Endothelial cell of umbilical vein (primary cell): ENCODE data around the gene TIMELESS. TPM values are rescaled to one million over a fixed set of nuclear protein-coding genes. Genes with fewer than 3 reads are reported as not detected.

Experiments
- BruUV-seq: library from RNA; stranded (reverse); fragments of 400-500 nt; replicated peaks from 2 replicates; lab custom pipeline; 2021; lab: Mats Ljungman, UMichigan
- CTCF ChIA-PET: fragments of 300-600, 350-600 bp; sonication (Branson Sonifier 250); formaldehyde crosslinking; loops from one replicate; lab custom pipeline; 2021; ENCODE audit warnings: antibody characterized with exemption, inconsistent platforms; lab: Charles Lee
- POLR2A ChIA-PET: fragments of 300-600, 350-600 bp; sonication (Branson Sonifier 250); formaldehyde crosslinking; loops from one replicate; lab custom pipeline; 2021; ENCODE audit warnings: antibody characterized with exemption, inconsistent platforms; lab: Charles Lee
- DNase-seq: peaks from one replicate; pipeline ENCODE4 v3.0.0-alpha.2; 2011; ENCODE audit warnings: low read depth, low spot score
- FAIRE-seq: peaks from 2 replicates; lab custom pipeline; 2011; peaks lifted over from hg19 to GRCh38; lab: Jason Lieb, UNC
- H2AFZ ChIP-seq: 2 replicates; pipeline ENCODE4 v1.6.0; 2012; ENCODE audit warnings: low read depth, low read length, control low read depth, inconsistent platforms
- H3K27ac ChIP-seq: 2 replicates; pipeline ENCODE4 v1.5.1; 2011; ENCODE audit warnings: low read depth, mild to moderate bottlenecking, control low read depth, low read length, moderate library complexity; ENCODE audit not compliant: insufficient read depth
- H3K27me3 ChIP-seq, 2 experiments: 2 replicates each; pipeline versions ENCODE4 v1.6.0 to v1.6.1; 2011; ENCODE audit warnings: low read length in 2 of 2, mixed read lengths in 1 of 2; ENCODE audit not compliant: control insufficient read depth in 2 of 2, insufficient read depth in 2 of 2
- H3K36me3 ChIP-seq, 2 experiments: 2 replicates in 1 of 2; 3 replicates in 1 of 2; pipeline ENCODE4 v1.5.1; 2011; ENCODE audit warnings: low read length in 2 of 2, mild to moderate bottlenecking in 1 of 2, moderate library complexity in 1 of 2; ENCODE audit not compliant: control insufficient read depth in 2 of 2, insufficient read depth in 2 of 2; ENCODE audit errors: extremely low read depth in 1 of 2
- H3K4me1 ChIP-seq: 3 replicates; pipeline ENCODE4 v1.5.1; 2011; ENCODE audit warnings: mild to moderate bottlenecking, low read length; ENCODE audit not compliant: control insufficient read depth, insufficient read depth; ENCODE audit errors: extremely low read depth
- H3K4me2 ChIP-seq: 2 replicates; pipeline ENCODE4 v1.6.1; 2011; ENCODE audit warnings: low read length, control low read depth, mixed read lengths; ENCODE audit not compliant: insufficient read depth
- H3K4me3 ChIP-seq, 3 experiments: fragments of 200-600 bp in 1 of 3; sonication (generic), shearing (Covaris generic) in 1 of 3; replicated peaks in 1 of 3; 2 replicates each; pipeline ENCODE4 v1.5.1; 2011 to 2016; ENCODE audit warnings: control low read depth in 3 of 3, low read length in 3 of 3, mild to moderate bottlenecking in 2 of 3, inconsistent platforms in 1 of 3, low read depth in 1 of 3, moderate library complexity in 1 of 3; ENCODE audit not compliant: insufficient read depth in 1 of 3
- H3K79me2 ChIP-seq: 2 replicates; pipeline ENCODE4 v1.6.0; 2012; ENCODE audit warnings: low read length, inconsistent platforms; ENCODE audit not compliant: control insufficient read depth, insufficient read depth
- H3K9ac ChIP-seq: replicated peaks from 2 replicates; pipeline ENCODE3; 2011; ENCODE audit warnings: low read length, control low read depth; ENCODE audit not compliant: insufficient read depth; ENCODE audit errors: extremely low read depth
- H3K9me1 ChIP-seq: replicated peaks from 3 replicates; pipeline ENCODE4 v1.6.0; 2011; ENCODE audit warnings: mild to moderate bottlenecking, low read length; ENCODE audit not compliant: control insufficient read depth, insufficient read depth; ENCODE audit errors: extremely low read depth
- H3K9me3 ChIP-seq: replicated peaks from 2 replicates; pipeline ENCODE4 v1.5.1; 2012; ENCODE audit warnings: low read length, inconsistent platforms; ENCODE audit not compliant: control insufficient read depth, insufficient read depth
- H4K20me1 ChIP-seq: replicated peaks from 2 replicates; pipeline ENCODE3; 2011; ENCODE audit warnings: mild to moderate bottlenecking, low read length; ENCODE audit not compliant: control insufficient read depth, insufficient read depth; ENCODE audit errors: extremely low read depth
- CTCF ChIP-seq, 2 donors: IDR thresholded peaks; 1 replicate in 1 of 2; 2 replicates in 1 of 2; pipeline ENCODE4 v1.5.1; 2011; ENCODE audit warnings: low read length in 2 of 2, mild to moderate bottlenecking in 2 of 2, moderate library complexity in 2 of 2, control low read depth in 1 of 2, inconsistent platforms in 1 of 2, low read depth in 1 of 2; ENCODE audit not compliant: insufficient read depth in 1 of 2; ENCODE audit errors: extremely low read depth in 1 of 2
- EZH2 ChIP-seq: IDR thresholded peaks from 2 replicates; pipeline ENCODE4 v1.6.1; 2012; ENCODE audit warnings: borderline replicate concordance, low read depth, mild to moderate bottlenecking, moderate library complexity, low read length, inconsistent platforms; ENCODE audit not compliant: severe bottlenecking
- FOS ChIP-seq: IDR thresholded peaks from 2 replicates; pipeline ENCODE4 v1.6.1; 2011; ENCODE audit warnings: mild to moderate bottlenecking, low read length, moderate library complexity, borderline replicate concordance; ENCODE audit not compliant: insufficient read depth
- GATA2 ChIP-seq: IDR thresholded peaks from 2 replicates; pipeline ENCODE4 v1.7.0; 2011; ENCODE audit warnings: low read depth, mild to moderate bottlenecking, moderate library complexity, mixed read lengths, low read length; ENCODE audit not compliant: insufficient read length, insufficient read depth
- JUN ChIP-seq: IDR thresholded peaks from 2 replicates; pipeline ENCODE4 v1.6.1; 2011; ENCODE audit warnings: borderline replicate concordance, low read depth; ENCODE audit not compliant: insufficient read length, insufficient read depth
- MYC ChIP-seq: IDR thresholded peaks from one replicate; pipeline ENCODE4 v1.6.1; 2011; ENCODE audit warnings: mild to moderate bottlenecking, low read depth, low read length
- POLR2A ChIP-seq: IDR thresholded peaks from 2 replicates; pipeline ENCODE4 v1.6.1; 2012; ENCODE audit warnings: low read depth, mild to moderate bottlenecking, control low read depth, low read length
- POLR2AphosphoS5 ChIP-seq: IDR thresholded peaks from 2 replicates; pipeline ENCODE4 v1.6.1; 2012; ENCODE audit warnings: low read depth, mild to moderate bottlenecking, control low read depth, low read length, moderate library complexity; ENCODE audit not compliant: insufficient read depth
- dilution Hi-C: fragments of 300-500 bp; cut with MboI; formaldehyde crosslinking; loops from one replicate; pipeline ENCODE4 v1.15.0; 2019; ENCODE audit warnings: low sequenced_read_pairs; ENCODE audit not compliant: extremely low pct_ligation_motif_present
- intact Hi-C: fragments of 100-400 bp; cut with micrococcal nuclease; formaldehyde crosslinking; loops from one replicate; pipeline ENCODE4 v1.10.0; 2022
- polyA plus RNA-seq, 4 experiments: library from polyadenylated mRNA; depleted of rRNA in 3 of 4; stranded (reverse) in 3 of 4; unstranded in 1 of 4; fragments of >200 nt; gene quantifications; 2 replicates each; pipeline versions ENCODE4 v1.2.1 to v1.2.3, GENCODE V29; 2011 to 2012; ENCODE audit warnings: missing spikeins in 1 of 4
- total RNA-seq: library from RNA; stranded (reverse); gene quantifications from 2 replicates; pipeline ENCODE4 v1.2.3, GENCODE V29; 2021
- TF ChIP-seq, protein P1 (sequence below): IDR thresholded peaks from 2 replicates; pipeline ENCODE4 v1.6.1; 2011; ENCODE audit not compliant: insufficient read depth, insufficient read length

The TIMELESS gene
- total and polyA plus RNA-seq, 2 donors (not counting 3 experiments of a cell fraction or from before 2014, with no cell fraction given) = 6.1 to 28.2 TPM

GRCh38 chr12:56479625-56480024 is 30.4 kb upstream of the TIMELESS start:
- no peak for FAIRE-seq
- dilution Hi-C loops (no loop called here), intact Hi-C loops (no loop called here)
- no peak for DNase-seq
- H3K9ac ChIP-seq = no peak overlapping the region
- TF ChIP-seq GATA2 = no peak
- no peak for TF ChIP-seq POLR2A
- TF ChIP-seq EZH2 = no peak
- TF ChIP-seq MYC = no peak
- no peak for TF ChIP-seq POLR2AphosphoS5
- no peak overlapping the region for H3K27ac ChIP-seq
- H3K79me2 ChIP-seq = no peaks in the 10 kb centered on the region
- POLR2A ChIA-PET = no interaction called here
- H3K4me3 ChIP-seq = no peak overlapping the region
- H2AFZ ChIP-seq = no peak overlapping the region
- no peaks in the 10 kb centered on the region for H3K9me3 ChIP-seq
- CTCF ChIA-PET = interaction anchor here (1.5 kb wide), 1 partner anchor 15 kb away, joined by 3 read pairs; no protein-coding TSS in a partner anchor
- no TSS peak for BruUV-seq
- H3K4me2 ChIP-seq = no peak overlapping the region
- no peaks in the 10 kb centered on the region for H3K36me3 ChIP-seq
- no peaks in the 10 kb centered on the region for H4K20me1 ChIP-seq
- no peaks in the 10 kb centered on the region for H3K4me1 ChIP-seq
- no peaks in the 10 kb centered on the region for H3K9me1 ChIP-seq
- no peaks in the 10 kb centered on the region for H3K27me3 ChIP-seq

DNA sequence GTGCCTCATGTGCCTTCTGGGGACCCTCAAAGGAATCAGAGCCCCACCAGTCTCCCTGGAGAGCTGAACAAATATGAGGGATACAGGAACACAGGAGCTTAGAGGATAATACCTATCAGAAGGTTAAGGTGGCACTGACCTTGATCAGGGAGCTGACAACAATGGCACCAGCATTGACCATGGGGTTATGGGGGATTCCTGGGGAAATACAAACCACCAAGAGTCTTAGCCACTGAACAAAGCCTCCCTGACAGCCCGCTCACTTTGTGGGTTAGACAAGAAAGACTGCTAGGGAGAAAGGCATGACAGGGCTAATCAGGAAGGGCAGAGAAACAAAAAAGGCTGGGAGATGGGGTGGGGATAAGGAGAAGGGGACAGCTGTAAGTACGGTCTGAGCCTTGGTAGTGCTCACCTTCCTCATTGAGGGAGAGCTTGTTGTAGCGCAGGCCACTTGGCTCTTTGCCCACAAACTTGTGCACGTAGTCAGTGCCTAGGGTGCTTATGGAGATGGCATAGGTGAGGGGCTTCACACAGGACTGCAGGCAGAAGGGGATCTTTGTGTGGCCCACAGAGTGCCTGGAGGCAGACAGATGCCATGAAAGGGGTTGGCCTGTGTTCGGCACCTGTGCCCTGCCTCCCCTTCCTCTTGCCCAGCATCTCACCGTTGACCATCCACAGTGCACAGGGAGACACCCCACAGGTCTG is 28.4 kb upstream of the TIMELESS start:
- BruUV-seq = no TSS peak
- POLR2A ChIA-PET = no interaction called here

More for the DNA sequence above, 28.4 kb upstream of the TIMELESS start:
- H3K36me3 ChIP-seq = no peaks in the 10 kb centered on the region
- no peak overlapping the region for H3K9ac ChIP-seq
- no peak overlapping the region for H3K4me3 ChIP-seq
- H4K20me1 ChIP-seq = no peaks in the 10 kb centered on the region
- H3K9me1 ChIP-seq = no peaks in the 10 kb centered on the region
- FAIRE-seq = no peak
- no peaks in the 10 kb centered on the region for H3K79me2 ChIP-seq
- DNase-seq = no peak
- H3K4me1 ChIP-seq = no peaks in the 10 kb centered on the region
- H2AFZ ChIP-seq = no peak overlapping the region
- no peaks in the 10 kb centered on the region for H3K27me3 ChIP-seq
- intact Hi-C loops = no loop called here
- CTCF ChIA-PET = no interaction called here
- TF ChIP-seq JUN (no peak), EZH2 (no peak), FOS (no peak), MYC (no peak), GATA2 (no peak), POLR2AphosphoS5 (no peak), POLR2A (no peak), CTCF (IDR thresholded peaks at IDR 0.05; ENCODE audit: extremely low read depth in 1 of 2, insufficient read depth in 1 of 2, low read depth in 1 of 2, low read length in 2 of 2) (no peak)
- TF ChIP-seq, protein P1, sequence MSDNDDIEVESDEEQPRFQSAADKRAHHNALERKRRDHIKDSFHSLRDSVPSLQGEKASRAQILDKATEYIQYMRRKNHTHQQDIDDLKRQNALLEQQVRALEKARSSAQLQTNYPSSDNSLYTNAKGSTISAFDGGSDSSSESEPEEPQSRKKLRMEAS = no peak
- H3K27ac ChIP-seq = no peak overlapping the region
- no peak overlapping the region for H3K4me2 ChIP-seq
- dilution Hi-C loops = no loop called here
- H3K9me3 ChIP-seq = no peaks in the 10 kb centered on the region
